Activated CD4-positive, alpha-beta memory T cell treated with anti-CD3 and anti-CD28 coated beads for 36 hours (primary cell): ENCODE results near the gene TPD52L1. TPM values are rescaled to one million over a fixed set of nuclear protein-coding genes. Genes with fewer than 3 reads are reported as not detected.

Experiments used
- CTCF ChIA-PET: fragments of 350-600 bp; sonication (Branson Sonifier 250); formaldehyde crosslinking; loops from one replicate; lab custom pipeline; 2021; ENCODE audit warnings: antibody characterized with exemption, inconsistent platforms; lab: Charles Lee
- POLR2A ChIA-PET: fragments of 350-600 bp; sonication (Branson Sonifier 250); formaldehyde crosslinking; loops from one replicate; lab custom pipeline; 2021; ENCODE audit warnings: antibody characterized with exemption; lab: Charles Lee
- DNase-seq: peaks from one replicate; pipeline ENCODE4 v3.0.0-alpha.2; 2020
- H3K27ac Mint-ChIP-seq: one replicate; pipeline ENCODE4 v1.8.0; 2021; ENCODE audit warnings: mixed read lengths
- H3K27me3 Mint-ChIP-seq: one replicate; pipeline ENCODE4 v1.8.0; 2021; ENCODE audit warnings: mixed read lengths
- H3K36me3 Mint-ChIP-seq: one replicate; pipeline ENCODE4 v1.8.0; 2021; ENCODE audit warnings: mixed read lengths
- H3K4me1 Mint-ChIP-seq: one replicate; pipeline ENCODE4 v1.8.0; 2021; ENCODE audit warnings: low read depth, mixed read lengths
- H3K4me3 Mint-ChIP-seq: one replicate; pipeline ENCODE4 v1.8.0; 2021; ENCODE audit warnings: mild to moderate bottlenecking, mixed read lengths
- H3K9me3 Mint-ChIP-seq: one replicate; pipeline ENCODE4 v1.8.0; 2021; ENCODE audit warnings: mixed read lengths
- intact Hi-C: fragments of 100-400 bp; cut with micrococcal nuclease; formaldehyde crosslinking; loops from one replicate; pipeline ENCODE4 v1.15.1; 2023
- total RNA-seq, 2 experiments: library from RNA; stranded (reverse); gene quantifications; one replicate each; pipeline ENCODE4 v1.2.3, GENCODE V29; 2021

TPD52L1 gene
- total RNA-seq, 2 experiments from 2014 or later: 1.3 to 1.4 TPM

GRCh38 chr6:125293587-125293986 is 140.0 kb downstream of the TPD52L1 start:
- no peak for DNase-seq
- H3K4me1 Mint-ChIP-seq: peaks cover 26% of the 10 kb centered on the region
- H3K9me3 Mint-ChIP-seq: peaks cover 4% of the 10 kb centered on the region
- intact Hi-C loops: no loop called here
- CTCF ChIA-PET: interaction anchor here (1.4 to 1.5 kb wide), 2 partner anchors 17 to 18 kb away, joined by 4 read pairs; no protein-coding TSS in a partner anchor
- no peaks in the 10 kb centered on the region for H3K27me3 Mint-ChIP-seq
- H3K36me3 Mint-ChIP-seq: peaks cover 65% of the 10 kb centered on the region
- no peak overlapping the region for H3K4me3 Mint-ChIP-seq
- POLR2A ChIA-PET: interaction anchor here (0.6 to 1.2 kb wide), 2 partner anchors 8 to 319 kb away, joined by 3 read pairs; partner anchors contain the start of gene HDDC2
- no peak overlapping the region for H3K27ac Mint-ChIP-seq

- intact Hi-C loops: no loop called here
- DNase-seq: no peak
- POLR2A ChIA-PET: interaction anchor here (0.6 kb wide), 1 partner anchor 319 kb away, joined by 3 read pairs; no protein-coding TSS in a partner anchor
- Mint-ChIP-seq H3K36me3 (peaks cover 68% of the 10 kb centered on the region), H3K27ac (no peak overlapping the region), H3K4me1 (peaks cover 30% of the 10 kb centered on the region), H3K27me3 (no peaks in the 10 kb centered on the region), H3K9me3 (peaks cover 4% of the 10 kb centered on the region), H3K4me3 (no peak overlapping the region)
- CTCF ChIA-PET: interaction anchor here (1.4 to 1.5 kb wide), 2 partner anchors 16 to 18 kb away, joined by 4 read pairs; no protein-coding TSS in a partner anchor
These were observed 140.5 kb downstream of the TPD52L1 start for GRCh38 chr6:125294036-125294435.

- Mint-ChIP-seq H3K36me3 (peaks cover 70% of the 10 kb centered on the region), H3K4me1 (peaks cover 38% of the 10 kb centered on the region), H3K27ac (no peak overlapping the region), H3K9me3 (no peaks in the 10 kb centered on the region), H3K4me3 (no peak overlapping the region), H3K27me3 (no peaks in the 10 kb centered on the region)
- POLR2A ChIA-PET: no interaction called here
- intact Hi-C loops: no loop called here
- CTCF ChIA-PET: no interaction called here
- no peak for DNase-seq
These were observed 141.4 kb downstream of the TPD52L1 start for GRCh38 chr6:125294925-125295324.

- CTCF ChIA-PET: interaction anchor here (1.5 kb wide), 1 partner anchor 14 kb away, joined by 3 read pairs; no protein-coding TSS in a partner anchor
- intact Hi-C loops: no loop called here
These were observed 142.9 kb downstream of the TPD52L1 start for GRCh38 chr6:125296471-125296870.

GRCh38 chr6:125299257-125299656 is 145.7 kb downstream of the TPD52L1 start:
- Mint-ChIP-seq H3K9me3 (no peaks in the 10 kb centered on the region), H3K27me3 (no peaks in the 10 kb centered on the region), H3K27ac (peak overlapping the region; percentile 95), H3K36me3 (peaks cover 49% of the 10 kb centered on the region), H3K4me1 (peaks cover 65% of the 10 kb centered on the region), H3K4me3 (peak overlapping the region; percentile 91)
- no peak for DNase-seq
- ChIA-PET POLR2A (no interaction called here), CTCF (interaction anchor here (1.1 to 3.5 kb wide), 4 partner anchors 11 to 491 kb away, joined by 3 to 18 read pairs (median 9); partner anchors contain the start of genes NCOA7 and TPD52L1)
- intact Hi-C loops: no loop called here

More at GRCh38 chr6:125296471-125296870, 142.9 kb downstream of the TPD52L1 start:
- Mint-ChIP-seq H3K9me3 (no peaks in the 10 kb centered on the region), H3K36me3 (peaks cover 65% of the 10 kb centered on the region), H3K4me1 (peaks cover 49% of the 10 kb centered on the region), H3K27me3 (no peaks in the 10 kb centered on the region), H3K4me3 (no peak overlapping the region), H3K27ac (no peak overlapping the region)
- no peak for DNase-seq
- POLR2A ChIA-PET: no interaction called here

- Mint-ChIP-seq H3K27me3 (no peaks in the 10 kb centered on the region), H3K4me3 (peak overlapping the region; percentile 91), H3K36me3 (peaks cover 36% of the 10 kb centered on the region), H3K4me1 (peaks cover 54% of the 10 kb centered on the region), H3K9me3 (no peaks in the 10 kb centered on the region), H3K27ac (peak overlapping the region; percentile 95)
- DNase-seq: no peak
- intact Hi-C loops: loop anchor here (5.0 kb wide), 4 partner anchors 109 to 686 kb away; partner anchors contain the start of genes HINT3, TPD52L1 and TRMT11
- CTCF ChIA-PET: interaction anchor here (0.6 to 3.5 kb wide), 9 partner anchors 10 to 656 kb away, joined by 3 to 18 read pairs (median 6); partner anchors contain the start of genes HINT3, NCOA7 and TPD52L1
- POLR2A ChIA-PET: interaction anchor here (1.3 to 1.4 kb wide), 2 partner anchors 489 to 686 kb away, joined by 5 to 6 read pairs; partner anchors contain the start of genes NCOA7 and TRMT11
These were observed 147.4 kb downstream of the TPD52L1 start for GRCh38 chr6:125300992-125301434.

GRCh38 chr6:125301435-125302391 is 148.1 kb downstream of the TPD52L1 start, which contains the start of gene HDDC2:
Gene HDDC2, minus strand, starts transcription at chr6:125301967. Its CDS starts 35 bp downstream, at chr6:125301932.
- Mint-ChIP-seq H3K4me3 (peak within 1 kb of the TSS; percentile 91), H3K9me3 (no peaks in the 10 kb centered on the region), H3K27ac (peak within 1 kb of the TSS; percentile 95), H3K27me3 (no peaks in the 10 kb centered on the region), H3K36me3 (peaks cover 32% of the 10 kb centered on the region), H3K4me1 (peaks cover 54% of the 10 kb centered on the region)
- CTCF ChIA-PET: interaction anchor here (0.9 to 3.5 kb wide), 8 partner anchors 9 to 655 kb away, joined by 3 to 18 read pairs (median 7); partner anchors contain the start of genes HINT3, NCOA7 and TPD52L1
- POLR2A ChIA-PET: interaction anchor here (0.7 to 1.4 kb wide), 6 partner anchors 8 to 685 kb away, joined by 3 to 7 read pairs (median 4); partner anchors contain the start of genes NCOA7 and TRMT11
- intact Hi-C loops: loop anchor here (1.0 to 5.0 kb wide), 5 partner anchors 109 to 686 kb away; partner anchors contain the start of genes HINT3, TPD52L1 and TRMT11
- DNase-seq: peak; percentile 57

GRCh38 chr6:125302840-125303511 is 149.4 kb downstream of the TPD52L1 start:
- Mint-ChIP-seq H3K4me3 (peak overlapping the region; percentile 91), H3K36me3 (peaks cover 23% of the 10 kb centered on the region), H3K4me1 (peaks cover 49% of the 10 kb centered on the region), H3K27ac (peak overlapping the region; percentile 84), H3K9me3 (no peaks in the 10 kb centered on the region), H3K27me3 (peaks cover under 1% of the 10 kb centered on the region)
- POLR2A ChIA-PET: interaction anchor here (1.0 to 1.4 kb wide), 2 partner anchors 476 to 478 kb away, joined by 3 to 7 read pairs; no protein-coding TSS in a partner anchor
- no peak for DNase-seq
- intact Hi-C loops: loop anchor here (1.0 to 5.0 kb wide), 5 partner anchors 111 to 684 kb away; partner anchors contain the start of genes HINT3, TPD52L1 and TRMT11
- CTCF ChIA-PET: interaction anchor here (1.4 to 3.5 kb wide), 4 partner anchors 8 to 654 kb away, joined by 4 to 18 read pairs (median 12); partner anchors contain the start of gene HINT3

- Mint-ChIP-seq H3K4me1 (peaks cover 48% of the 10 kb centered on the region), H3K27me3 (peaks cover 2% of the 10 kb centered on the region), H3K4me3 (no peak overlapping the region), H3K27ac (peak overlapping the region; percentile 84), H3K36me3 (peaks cover 19% of the 10 kb centered on the region), H3K9me3 (no peaks in the 10 kb centered on the region)
- intact Hi-C loops: loop anchor here (5.0 kb wide), 4 partner anchors 111 to 684 kb away; partner anchors contain the start of genes HINT3, TPD52L1 and TRMT11
- ChIA-PET POLR2A (no interaction called here), CTCF (no interaction called here)
- no peak for DNase-seq
These were observed 149.9 kb downstream of the TPD52L1 start for GRCh38 chr6:125303512-125303854.

- peaks cover 35% of the 10 kb centered on the region for H3K4me1 Mint-ChIP-seq
- POLR2A ChIA-PET: no interaction called here
- intact Hi-C loops: loop anchor here (5.0 kb wide), 4 partner anchors 113 to 682 kb away; partner anchors contain the start of genes HINT3, TPD52L1 and TRMT11
- H3K27me3 Mint-ChIP-seq: peaks cover 5% of the 10 kb centered on the region
- H3K4me3 Mint-ChIP-seq: no peak overlapping the region
- CTCF ChIA-PET: no interaction called here
- no peak for DNase-seq
- H3K27ac Mint-ChIP-seq: no peak overlapping the region
- H3K9me3 Mint-ChIP-seq: no peaks in the 10 kb centered on the region
- H3K36me3 Mint-ChIP-seq: peaks cover 7% of the 10 kb centered on the region
These were observed 151.5 kb downstream of the TPD52L1 start for GRCh38 chr6:125304970-125305660.
